GM23248 (cell line): Measurements from ENCODE around the gene CREBBP.

Experiments used
- EZH2 ChIP-seq: fragments of 200-600 bp; sonication (generic); IDR thresholded peaks from 2 replicates; pipeline ENCODE4 v1.6.1; 2018; ENCODE audit warnings: antibody characterized with exemption, mild to moderate bottlenecking; ENCODE audit not compliant: insufficient read depth, poor library complexity, severe bottlenecking
- EZH2phosphoT487 ChIP-seq: fragments of 200-600 bp; sonication (generic); IDR thresholded peaks from 2 replicates; pipeline ENCODE4 v1.6.1; 2018; ENCODE audit warnings: antibody characterized with exemption, moderate library complexity, mild to moderate bottlenecking, low read depth; ENCODE audit not compliant: insufficient read depth

DNA sequence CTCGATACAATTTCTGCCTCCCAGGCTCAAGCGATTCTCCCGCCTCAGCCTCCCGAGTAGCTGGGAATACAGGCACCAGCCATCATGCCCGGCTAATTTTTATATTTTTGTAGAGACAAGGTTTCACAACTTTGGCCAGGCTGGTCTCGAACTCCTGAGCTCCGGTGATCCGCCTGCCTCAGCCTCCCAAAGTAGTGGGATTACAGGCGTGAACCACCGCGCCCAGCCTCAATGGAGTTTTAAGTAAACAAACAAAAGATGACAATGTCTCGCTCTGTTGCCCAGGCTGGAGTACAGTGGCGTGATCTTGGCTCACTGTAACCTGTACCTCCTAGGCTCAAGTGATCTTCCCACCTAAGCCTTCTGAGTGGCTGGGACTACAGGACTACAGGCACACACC, 110.6 kb downstream of the CREBBP start:
- TF ChIP-seq EZH2 (no peak), EZH2phosphoT487 (no peak)
